ENCODE measurements around the gene PPP1R37.

DNA sequence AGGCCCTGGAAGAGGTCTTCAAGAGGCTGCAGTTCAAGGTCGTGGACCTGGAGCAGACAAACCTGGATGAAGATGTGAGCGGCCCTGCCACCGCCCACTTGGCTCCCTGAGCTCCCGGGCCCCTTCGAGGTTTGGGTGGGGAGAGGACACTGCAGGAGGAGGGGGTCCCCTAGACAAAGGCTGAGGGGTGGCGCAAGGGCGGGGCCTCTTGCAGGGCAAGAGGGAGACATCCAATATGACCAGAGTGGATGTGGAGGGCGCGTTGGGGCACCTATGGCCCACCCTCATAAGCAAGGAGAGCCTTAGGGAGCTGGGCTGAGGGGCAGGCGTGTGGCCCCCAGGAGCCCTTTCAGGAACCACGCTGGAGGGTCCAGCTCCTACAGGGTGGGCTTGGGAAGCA, 47.6 kb downstream of the PPP1R37 start:
- TF ChIP-seq POLR2A (IDR thresholded peaks at IDR 0.05): no peak
- TF ChIP-seq, protein P1, sequence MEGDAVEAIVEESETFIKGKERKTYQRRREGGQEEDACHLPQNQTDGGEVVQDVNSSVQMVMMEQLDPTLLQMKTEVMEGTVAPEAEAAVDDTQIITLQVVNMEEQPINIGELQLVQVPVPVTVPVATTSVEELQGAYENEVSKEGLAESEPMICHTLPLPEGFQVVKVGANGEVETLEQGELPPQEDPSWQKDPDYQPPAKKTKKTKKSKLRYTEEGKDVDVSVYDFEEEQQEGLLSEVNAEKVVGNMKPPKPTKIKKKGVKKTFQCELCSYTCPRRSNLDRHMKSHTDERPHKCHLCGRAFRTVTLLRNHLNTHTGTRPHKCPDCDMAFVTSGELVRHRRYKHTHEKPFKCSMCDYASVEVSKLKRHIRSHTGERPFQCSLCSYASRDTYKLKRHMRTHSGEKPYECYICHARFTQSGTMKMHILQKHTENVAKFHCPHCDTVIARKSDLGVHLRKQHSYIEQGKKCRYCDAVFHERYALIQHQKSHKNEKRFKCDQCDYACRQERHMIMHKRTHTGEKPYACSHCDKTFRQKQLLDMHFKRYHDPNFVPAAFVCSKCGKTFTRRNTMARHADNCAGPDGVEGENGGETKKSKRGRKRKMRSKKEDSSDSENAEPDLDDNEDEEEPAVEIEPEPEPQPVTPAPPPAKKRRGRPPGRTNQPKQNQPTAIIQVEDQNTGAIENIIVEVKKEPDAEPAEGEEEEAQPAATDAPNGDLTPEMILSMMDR (IDR thresholded peaks at IDR 0.05): no peak

Measured in uterus (tissue), 2 donors.